Naive thymus-derived CD4-positive, alpha-beta T cell (primary cell): ENCODE results near the gene PSME4. TPM values are rescaled to one million over a fixed set of nuclear protein-coding genes. Genes with fewer than 3 reads are reported as not detected.
"Not testable (repeated sequence)": the region's sequence is repeated elsewhere in the genome, so short reads cannot be mapped to it uniquely, and the experiment has no call there.

ENCODE experiments used
- ATAC-seq: fragments of 150-1000 bp; cut with Tn5 transposase; 2 replicates; pipeline ENCODE4 v1.10.0; 2021; ENCODE audit warnings: mild to moderate bottlenecking, moderate library complexity
- CTCF ChIA-PET: fragments of 350-600 bp; sonication (Branson Sonifier 250); formaldehyde crosslinking; loops from one replicate; lab custom pipeline; 2021; ENCODE audit warnings: antibody characterized with exemption; lab: Charles Lee
- POLR2A ChIA-PET: fragments of 350-600 bp; sonication (Branson Sonifier 250); formaldehyde crosslinking; loops from one replicate; lab custom pipeline; 2021; ENCODE audit warnings: antibody characterized with exemption, inconsistent platforms; lab: Charles Lee
- DNase-seq, 9 donors: peaks; one replicate each; pipeline versions ENCODE4 v3.0.0 to v3.0.0-alpha.2; 2020 to 2022; ENCODE audit warnings: mixed read lengths in 1 of 9
- H3K27ac ChIP-seq: one replicate; pipeline ENCODE4 v1.7.0; 2013; ENCODE audit warnings: mild to moderate bottlenecking, low read depth, low read length, moderate library complexity
- H3K27me3 ChIP-seq, 2 donors: one replicate each; pipeline ENCODE4 v1.7.0; 2013; ENCODE audit warnings: low read length in 2 of 2, mild to moderate bottlenecking in 2 of 2, moderate library complexity in 2 of 2; ENCODE audit not compliant: control insufficient read depth in 2 of 2, insufficient read depth in 2 of 2
- H3K36me3 ChIP-seq, 3 experiments: 1 replicate in 2 of 3; 2 replicates in 1 of 3; pipeline ENCODE4 v1.7.0; 2013; ENCODE audit warnings: low read length in 3 of 3, mild to moderate bottlenecking in 3 of 3, moderate library complexity in 1 of 3; ENCODE audit not compliant: insufficient read depth in 3 of 3, control insufficient read depth in 2 of 3
- H3K4me1 ChIP-seq, 2 donors: one replicate each; pipeline ENCODE4 v1.7.0; 2013; ENCODE audit warnings: low read length in 2 of 2, mild to moderate bottlenecking in 2 of 2, moderate library complexity in 1 of 2; ENCODE audit not compliant: control insufficient read depth in 2 of 2, insufficient read depth in 2 of 2
- H3K4me3 ChIP-seq: 2 replicates; pipeline ENCODE4 v1.7.0; 2013; ENCODE audit warnings: mild to moderate bottlenecking, low read length
- H3K9me3 ChIP-seq, 3 experiments: 1 replicate in 2 of 3; 2 replicates in 1 of 3; pipeline ENCODE4 v1.7.0; 2013; ENCODE audit warnings: low read length in 3 of 3; ENCODE audit not compliant: control insufficient read depth in 2 of 3
- H3K27ac Mint-ChIP-seq, 9 donors: one replicate each; pipeline ENCODE4 v1.8.0; 2020 to 2022; ENCODE audit warnings: mixed read lengths in 9 of 9, mild to moderate bottlenecking in 8 of 9, moderate library complexity in 5 of 9, inconsistent platforms in 2 of 9
- H3K27me3 Mint-ChIP-seq, 5 donors: one replicate each; pipeline ENCODE4 v1.8.0; 2021 to 2022; ENCODE audit warnings: mixed read lengths in 5 of 5, mild to moderate bottlenecking in 1 of 5
- H3K36me3 Mint-ChIP-seq, 5 donors: one replicate each; pipeline ENCODE4 v1.8.0; 2020 to 2022; ENCODE audit warnings: mixed read lengths in 5 of 5, mild to moderate bottlenecking in 3 of 5, inconsistent platforms in 1 of 5
- H3K4me1 Mint-ChIP-seq, 7 donors: one replicate each; pipeline ENCODE4 v1.8.0; 2020 to 2022; ENCODE audit warnings: mixed read lengths in 7 of 7, mild to moderate bottlenecking in 3 of 7, inconsistent platforms in 1 of 7
- H3K4me3 Mint-ChIP-seq, 10 donors: one replicate each; pipeline ENCODE4 v1.8.0; 2020 to 2022; ENCODE audit warnings: mild to moderate bottlenecking in 10 of 10, mixed read lengths in 10 of 10, moderate library complexity in 6 of 10, inconsistent platforms in 2 of 10
- H3K9me3 Mint-ChIP-seq, 11 donors: one replicate each; pipeline ENCODE4 v1.8.0; 2020 to 2022; ENCODE audit warnings: mixed read lengths in 11 of 11, mild to moderate bottlenecking in 4 of 11, inconsistent platforms in 1 of 11, moderate library complexity in 1 of 11
- intact Hi-C, 2 donors: fragments of 100-400 bp; cut with micrococcal nuclease; formaldehyde crosslinking; loops; one replicate each; pipeline ENCODE4 v1.15.1; 2023
- polyA plus RNA-seq, 2 donors: library from polyadenylated mRNA; unstranded; fragments of 300-500 nt; fragmentation: Illumina TruSeq; gene quantifications; one replicate each; pipeline ENCODE4 v1.2.3, GENCODE V29; 2021
- total RNA-seq, 6 experiments: library from RNA in 5 of 6; stranded (reverse) in 5 of 6; gene quantifications; 1 replicate in 5 of 6; 2 replicates in 1 of 6; pipeline ENCODE4 v1.2.3 and lab custom pipeline; 2021 to 2026

The PSME4 gene
- total and polyA plus RNA-seq, 7 experiments from 2014 or later: 2.4 to 80.1 (median 53.3) TPM

DNA sequence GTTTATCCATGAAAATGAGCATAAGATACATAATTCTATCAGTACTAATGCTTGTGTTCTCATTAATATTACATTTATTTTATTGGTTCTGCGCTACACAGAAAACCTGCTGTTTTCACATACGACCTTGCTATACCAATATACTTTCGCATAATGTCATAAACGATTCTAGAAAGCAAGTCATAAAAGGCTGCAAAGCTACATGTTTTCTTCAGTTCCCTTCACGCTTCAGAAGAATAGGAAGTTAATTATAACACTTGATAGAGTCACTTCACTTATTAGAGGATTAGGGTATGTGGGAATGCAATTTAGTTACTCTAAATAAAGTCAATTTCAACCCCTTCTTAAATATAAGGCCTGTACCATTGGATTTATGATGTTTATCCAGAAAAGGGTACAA lies 29.0 kb downstream of the PSME4 start:
- no peak overlapping the region for H3K27ac ChIP-seq
- ATAC-seq (no peak), DNase-seq (no peak)
- no peak overlapping the region for H3K4me3 Mint-ChIP-seq
- peaks cover 8 to 39% (median 26%) of the 10 kb centered on the region in 5 donors for H3K36me3 Mint-ChIP-seq
- no peak overlapping the region for H3K27ac Mint-ChIP-seq
- no peaks in the 10 kb centered on the region for H3K27me3 Mint-ChIP-seq
- POLR2A ChIA-PET: no interaction called here
- peaks cover 8 to 37% (median 24%) of the 10 kb centered on the region in 7 donors for H3K4me1 Mint-ChIP-seq
- H3K9me3 Mint-ChIP-seq: no peaks in the 10 kb centered on the region
- H3K4me1 ChIP-seq: no peaks in the 10 kb centered on the region
- no peaks in the 10 kb centered on the region for H3K9me3 ChIP-seq
- intact Hi-C loops: no loop called here
- no peaks in the 10 kb centered on the region for H3K27me3 ChIP-seq
- H3K36me3 ChIP-seq: peaks cover 4 to 14% (median 6%) of the 10 kb centered on the region in 3 experiments
- CTCF ChIA-PET: no interaction called here
- H3K4me3 ChIP-seq: no peak overlapping the region

DNA sequence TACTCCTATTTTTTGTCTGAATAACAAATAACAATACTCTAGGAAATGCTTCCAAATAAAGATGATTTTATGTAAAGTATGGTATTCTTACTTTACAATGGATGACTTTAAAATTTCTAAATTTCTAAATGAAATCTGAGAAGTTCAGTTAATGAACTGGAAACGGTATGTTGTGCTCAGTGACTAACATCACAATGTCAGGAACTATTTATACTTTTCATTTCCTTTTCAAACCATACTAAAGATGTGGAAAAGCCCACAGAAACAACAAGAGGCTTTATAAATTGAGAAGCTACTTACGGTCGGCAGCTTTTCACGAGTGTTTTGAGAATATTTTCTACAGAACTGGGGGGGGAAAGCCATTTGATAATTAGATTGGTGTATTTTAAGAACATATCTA lies 31.1 kb downstream of the PSME4 start:
- H3K27ac ChIP-seq: no peak overlapping the region
- no peak overlapping the region for H3K4me3 ChIP-seq
- H3K27me3 ChIP-seq: no peaks in the 10 kb centered on the region
- H3K4me1 Mint-ChIP-seq: peaks cover 3 to 25% (median 11%) of the 10 kb centered on the region in 7 donors
- ATAC-seq (no peak), DNase-seq (no peak)
- no peaks in the 10 kb centered on the region for H3K4me1 ChIP-seq
- peaks cover 8 to 34% (median 16%) of the 10 kb centered on the region in 5 donors for H3K36me3 Mint-ChIP-seq
- H3K27ac Mint-ChIP-seq: peak overlapping the region in 1 of 9 donors; percentile 68
- no peaks in the 10 kb centered on the region for H3K27me3 Mint-ChIP-seq
- no peaks in the 10 kb centered on the region for H3K9me3 Mint-ChIP-seq
- ChIA-PET POLR2A (no interaction called here), CTCF (no interaction called here)
- intact Hi-C loops: no loop called here
- no peaks in the 10 kb centered on the region for H3K9me3 ChIP-seq
- H3K4me3 Mint-ChIP-seq: no peak overlapping the region
- H3K36me3 ChIP-seq: peaks cover 4 to 15% (median 7%) of the 10 kb centered on the region in 3 experiments

DNA sequence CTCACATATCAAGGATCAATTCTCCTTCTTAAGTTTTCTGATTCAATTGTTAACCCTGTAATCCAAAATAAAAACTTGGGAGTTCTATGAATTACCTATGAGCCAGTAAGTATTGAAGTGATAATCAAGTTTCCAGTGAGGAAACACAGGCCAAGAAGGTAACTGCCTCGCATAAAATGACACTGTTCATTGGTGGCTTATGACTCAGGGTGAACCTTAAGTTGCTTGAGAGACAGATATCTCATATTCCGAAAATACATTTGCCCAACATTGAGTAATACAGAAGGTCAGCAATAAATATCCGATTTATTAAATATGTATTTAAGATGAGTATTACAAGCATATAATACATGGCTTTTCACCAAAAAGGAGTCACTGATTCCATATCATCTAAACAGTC lies 31.9 kb downstream of the PSME4 start:
- Mint-ChIP-seq H3K36me3 (peaks cover 8 to 39% (median 21%) of the 10 kb centered on the region in 5 donors), H3K4me3 (no peak overlapping the region), H3K27me3 (no peaks in the 10 kb centered on the region), H3K4me1 (peaks cover 3 to 25% (median 11%) of the 10 kb centered on the region in 7 donors), H3K9me3 (no peaks in the 10 kb centered on the region), H3K27ac (peak overlapping the region in 1 of 9 donors; percentile 62)
- Histone ChIP-seq H3K36me3 (peaks cover 4 to 15% (median 13%) of the 10 kb centered on the region in 3 experiments), H3K27me3 (no peaks in the 10 kb centered on the region), H3K4me1 (no peaks in the 10 kb centered on the region), H3K4me3 (no peak overlapping the region), H3K27ac (no peak overlapping the region), H3K9me3 (no peaks in the 10 kb centered on the region)
- ChIA-PET POLR2A (no interaction called here), CTCF (no interaction called here)
- DNase-seq: no peak
- intact Hi-C loops: no loop called here
- no peak for ATAC-seq

DNA sequence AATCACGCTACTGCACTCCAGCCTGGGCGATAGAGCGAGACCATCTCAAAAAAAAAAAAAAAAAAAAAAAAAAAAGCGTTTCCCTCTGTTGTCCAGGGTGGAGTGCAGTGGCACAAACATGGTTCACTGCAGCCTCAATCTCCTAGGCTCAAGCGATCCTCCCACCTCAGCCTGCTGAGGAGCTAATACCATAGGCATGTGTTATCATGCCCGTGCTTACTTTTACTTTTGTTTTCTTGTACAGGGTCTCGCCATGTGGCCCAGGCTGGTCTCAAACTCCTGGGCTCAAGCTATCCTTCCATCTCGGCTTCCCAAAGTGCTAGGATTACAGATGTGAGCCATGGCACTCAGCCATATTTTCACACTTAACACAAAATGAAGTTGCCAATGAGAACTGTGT lies 37.5 kb downstream of the PSME4 start:
- H3K27ac Mint-ChIP-seq: peak overlapping the region in 4 of 9 donors; percentile 10 to 65 (median 26)
- intact Hi-C loops: no loop called here
- CTCF ChIA-PET: interaction anchor here (0.6 kb wide), 1 partner anchor 584 kb away, joined by 3 read pairs; no protein-coding TSS in a partner anchor

DNA sequence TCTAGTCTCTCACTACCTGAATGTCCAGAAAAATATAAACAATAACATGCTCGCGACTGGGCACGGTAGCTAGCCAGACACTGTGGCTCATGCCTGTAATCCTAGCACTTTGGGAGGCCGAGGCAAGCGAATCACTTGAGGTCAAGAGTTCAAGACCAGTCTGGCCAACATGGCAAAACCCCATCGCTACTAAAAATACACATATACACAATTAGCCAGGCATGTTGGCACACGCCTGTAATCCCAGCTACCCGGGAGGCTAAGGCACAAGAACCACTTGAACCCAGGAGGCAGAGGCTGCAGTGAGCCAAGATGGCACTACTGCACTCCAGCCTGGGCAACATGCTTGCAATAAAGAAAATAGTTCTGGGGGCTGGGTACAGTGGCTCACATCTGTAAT lies 44.5 kb downstream of the PSME4 start:
- H3K4me3 ChIP-seq, CTCF ChIA-PET, H3K4me1 ChIP-seq, H3K27ac ChIP-seq, DNase-seq, intact Hi-C loops, H3K4me3 Mint-ChIP-seq, H3K9me3 ChIP-seq, H3K27ac Mint-ChIP-seq, H3K27me3 ChIP-seq, H3K27me3 Mint-ChIP-seq, POLR2A ChIA-PET, ATAC-seq, H3K9me3 Mint-ChIP-seq, H3K4me1 Mint-ChIP-seq: not testable (repeated sequence)
- peaks cover 9 to 66% (median 38%) of the 10 kb centered on the region in 5 donors for H3K36me3 Mint-ChIP-seq
- peaks cover 11 to 75% (median 23%) of the 10 kb centered on the region in 3 experiments for H3K36me3 ChIP-seq

More for the DNA sequence above, 37.5 kb downstream of the PSME4 start:
- Histone ChIP-seq H3K4me1 (no peaks in the 10 kb centered on the region), H3K27ac (no peak overlapping the region), H3K27me3 (no peaks in the 10 kb centered on the region), H3K36me3 (peaks cover 10 to 52% (median 20%) of the 10 kb centered on the region in 3 experiments), H3K9me3 (no peaks in the 10 kb centered on the region), H3K4me3 (no peak overlapping the region)
- DNase-seq (no peak), ATAC-seq (no peak)
- H3K4me1 Mint-ChIP-seq: peaks cover 0 to 6% (median 4%) of the 10 kb centered on the region in 7 donors
- POLR2A ChIA-PET: interaction anchor here (1.0 kb wide), 1 partner anchor 36 kb away, joined by 3 read pairs; no protein-coding TSS in a partner anchor
- H3K9me3 Mint-ChIP-seq: no peaks in the 10 kb centered on the region
- no peaks in the 10 kb centered on the region for H3K27me3 Mint-ChIP-seq
- H3K4me3 Mint-ChIP-seq: no peak overlapping the region
- H3K36me3 Mint-ChIP-seq: peaks cover 13 to 54% (median 43%) of the 10 kb centered on the region in 5 donors

DNA sequence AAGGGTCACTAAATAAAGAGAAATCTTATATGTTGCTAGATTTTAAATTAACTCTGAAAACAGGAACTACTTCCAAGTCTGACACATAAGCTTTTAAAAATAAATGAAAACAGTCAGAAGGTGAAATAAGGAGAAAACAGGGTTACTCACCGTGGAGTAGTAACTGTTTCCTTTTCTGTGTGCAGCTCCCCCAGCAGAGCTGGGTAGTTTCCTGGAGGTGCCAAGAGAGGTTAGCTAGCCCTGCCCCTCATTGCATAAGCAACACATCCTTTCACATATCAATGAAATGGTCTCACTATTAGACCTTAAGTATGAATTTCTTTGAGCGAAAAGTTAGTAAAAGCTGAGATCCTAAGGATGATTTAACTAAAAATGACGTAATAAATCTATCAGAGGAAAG lies 57.1 kb downstream of the PSME4 start:
- POLR2A ChIA-PET: no interaction called here
- Mint-ChIP-seq H3K4me3 (no peak overlapping the region), H3K9me3 (no peaks in the 10 kb centered on the region), H3K27me3 (no peaks in the 10 kb centered on the region), H3K36me3 (peaks cover 0 to 27% (median 5%) of the 10 kb centered on the region in 5 donors), H3K4me1 (peaks cover 8 to 14% (median 9%) of the 10 kb centered on the region in 7 donors), H3K27ac (peak overlapping the region in 7 of 9 donors; percentile 25 to 59 (median 51))
- H3K27me3 ChIP-seq: no peaks in the 10 kb centered on the region
- peaks cover 5 to 19% (median 10%) of the 10 kb centered on the region in 3 experiments for H3K36me3 ChIP-seq
- no peaks in the 10 kb centered on the region for H3K9me3 ChIP-seq
- CTCF ChIA-PET: interaction anchor here (1.1 kb wide), 1 partner anchor 589 kb away, joined by 3 read pairs; no protein-coding TSS in a partner anchor
- H3K27ac ChIP-seq: no peak overlapping the region
- no peaks in the 10 kb centered on the region for H3K4me1 ChIP-seq
- no peak overlapping the region for H3K4me3 ChIP-seq
- intact Hi-C loops: loop anchor here in 1 of 2 donors (10.0 kb wide), 1 partner anchor 791 kb away; no protein-coding TSS in a partner anchor
- ATAC-seq (peak; percentile 76), DNase-seq (peak in 5 of 9 donors; percentile 16 to 34 (median 21))
